ENCODE results near the gene LTB.
"Not testable (repeated sequence)": the region's sequence is repeated elsewhere in the genome, so short reads cannot be mapped to it uniquely, and the experiment has no call there.

The LTB gene

GRCh38 chr6:31607317-31607716 is 25.1 kb upstream of the LTB start:
- no peak for DNase-seq (ENCODE audit: low read depth)

- no peak for DNase-seq (ENCODE audit: low read depth)
Measured at GRCh38 chr6:31597006-31597405, 14.8 kb upstream of the LTB start.

GRCh38 chr6:31592396-31592771 is 10.2 kb upstream of the LTB start:
- DNase-seq (ENCODE audit: low read depth) = no peak

- DNase-seq (ENCODE audit: low read depth) = not testable (repeated sequence)
Measured at GRCh38 chr6:31590691-31591090, 8.5 kb upstream of the LTB start.

- no peak for DNase-seq (ENCODE audit: low read depth)
Measured at GRCh38 chr6:31588871-31589650, 6.8 kb upstream of the LTB start.

- DNase-seq (ENCODE audit: low read depth) = no peak
Measured at GRCh38 chr6:31587791-31588777, 5.9 kb upstream of the LTB start.

GRCh38 chr6:31586599-31587281 is 4.5 kb upstream of the LTB start:
- no peak for DNase-seq (ENCODE audit: low read depth)

GRCh38 chr6:31586008-31586407 is 3.8 kb upstream of the LTB start, which contains the start of gene LST1:
Gene LST1, plus strand, starts transcription at chr6:31586277. Its CDS starts 1,023 bp downstream, at chr6:31587300.
- DNase-seq (ENCODE audit: low read depth) = no peak

GRCh38 chr6:31585491-31585890 is 3.3 kb upstream of the LTB start:
- no peak for DNase-seq (ENCODE audit: low read depth)

GRCh38 chr6:31581434-31582229 is 592 bp downstream of the LTB start:
- no peak for DNase-seq (ENCODE audit: low read depth)

GRCh38 chr6:31580807-31581433 is 1.3 kb downstream of the LTB start:
- DNase-seq (ENCODE audit: low read depth) = no peak

GRCh38 chr6:31580438-31580740 is 1.8 kb downstream of the LTB start:
- DNase-seq (ENCODE audit: low read depth) = no peak

GRCh38 chr6:31579546-31580437 is 2.4 kb downstream of the LTB start:
- no peak for DNase-seq (ENCODE audit: low read depth)

GRCh38 chr6:31579119-31579505 is 3.1 kb downstream of the LTB start:
- no peak for DNase-seq (ENCODE audit: low read depth)

GRCh38 chr6:31578184-31579118 is 3.8 kb downstream of the LTB start:
- DNase-seq (ENCODE audit: low read depth) = no peak

GRCh38 chr6:31577579-31577966 is 4.7 kb downstream of the LTB start:
- no peak for DNase-seq (ENCODE audit: low read depth)

GRCh38 chr6:31576897-31577578 is 5.2 kb downstream of the LTB start:
- no peak for DNase-seq (ENCODE audit: low read depth)

- DNase-seq (ENCODE audit: low read depth) = no peak
Measured at GRCh38 chr6:31575952-31576685, 6.1 kb downstream of the LTB start.
